Hepatocyte (in vitro differentiated cells): ENCODE measurements around the gene OTUD5. TPM values are rescaled to one million over a fixed set of nuclear protein-coding genes. Genes with fewer than 3 reads are reported as not detected.

ENCODE experiments used
- DNase-seq: peaks from one replicate; pipeline ENCODE4 v3.0.0-alpha.2; 2016; ENCODE audit warnings: low spot score
- H2AFZ ChIP-seq: fragments of 200-600 bp; sonication (generic); 2 replicates; pipeline ENCODE4 v1.6.0; 2016; ENCODE audit warnings: antibody characterized with exemption, mild to moderate bottlenecking
- H3K27ac ChIP-seq: fragments of 200-600 bp; sonication (generic); 2 replicates; pipeline ENCODE4 v1.5.1; 2016; ENCODE audit warnings: mild to moderate bottlenecking
- H3K27me3 ChIP-seq: fragments of 200-600 bp; sonication (generic); 2 replicates; pipeline ENCODE4 v1.6.1; 2016
- H3K36me3 ChIP-seq: fragments of 200-600 bp; sonication (generic); replicated peaks from 2 replicates; pipeline ENCODE4 v1.5.1; 2016; ENCODE audit warnings: low read depth; ENCODE audit not compliant: insufficient read depth
- H3K4me1 ChIP-seq: fragments of 200-600 bp; sonication (generic); 2 replicates; pipeline ENCODE4 v1.5.1; 2016; ENCODE audit warnings: mild to moderate bottlenecking, moderate library complexity; ENCODE audit not compliant: insufficient read depth
- H3K4me2 ChIP-seq: fragments of 200-600 bp; sonication (generic); 2 replicates; pipeline ENCODE4 v1.6.0; 2016
- H3K4me3 ChIP-seq: fragments of 200-600 bp; sonication (generic); 2 replicates; pipeline ENCODE4 v1.5.1; 2016; ENCODE audit warnings: mild to moderate bottlenecking
- H3K79me2 ChIP-seq: fragments of 200-600 bp; sonication (generic); 2 replicates; pipeline ENCODE4 v1.6.0; 2017; ENCODE audit warnings: mild to moderate bottlenecking
- H3K9me2 ChIP-seq: fragments of 200-600 bp; sonication (generic); replicated peaks from 2 replicates; pipeline ENCODE4 v1.6.0; 2017; ENCODE audit warnings: mild to moderate bottlenecking; ENCODE audit not compliant: insufficient read depth
- H3K9me3 ChIP-seq: fragments of 200-600 bp; sonication (generic); 2 replicates; pipeline ENCODE4 v1.5.1; 2016; ENCODE audit warnings: low read depth, mild to moderate bottlenecking
- H4K20me1 ChIP-seq: fragments of 200-600 bp; sonication (generic); 2 replicates; pipeline ENCODE4 v1.6.0; 2016; ENCODE audit warnings: mild to moderate bottlenecking; ENCODE audit not compliant: insufficient read depth, poor library complexity, severe bottlenecking
- EZH2 ChIP-seq: fragments of 200-600 bp; sonication (generic); IDR thresholded peaks from 2 replicates; pipeline ENCODE4 v1.6.1; 2016; ENCODE audit warnings: antibody characterized with exemption, mild to moderate bottlenecking, borderline replicate concordance
- EZH2phosphoT487 ChIP-seq: fragments of 200-600 bp; sonication (generic); IDR thresholded peaks from one replicate; pipeline ENCODE4 v1.6.1; 2018; ENCODE audit warnings: antibody characterized with exemption, mild to moderate bottlenecking, low read depth, moderate library complexity; ENCODE audit not compliant: unreplicated experiment, severe bottlenecking
- WGBS: methylation state at CpG from one replicate; pipeline ENCODE4 v1.1.6; 2016; ENCODE audit warnings: low lambda C conversion rate; ENCODE audit errors: missing lambda C conversion rate; 5-methylcytosine and 5-hydroxymethylcytosine counted together
- polyA plus RNA-seq: library from polyadenylated mRNA; unstranded; fragments of >200 nt; fragmentation: Nextera tagmentation; extraction: Ambion mirVana; gene quantifications from 2 replicates; pipeline ENCODE4 v1.2.1, GENCODE V29; 2016
- total RNA-seq: library from RNA; depleted of rRNA; stranded (reverse); fragments of >200 nt; gene quantifications from 2 replicates; pipeline ENCODE4 v1.2.3, GENCODE V29; 2014
- TF ChIP-seq, protein P1 (sequence below): fragments of 200-600 bp; sonication (generic); IDR thresholded peaks from 2 replicates; pipeline ENCODE4 v1.5.1; 2016; ENCODE audit warnings: antibody characterized with exemption, mild to moderate bottlenecking; ENCODE audit not compliant: poor library complexity

Gene OTUD5
- total and polyA plus RNA-seq, 2 experiments from 2014 or later = 32.5 to 51.2 TPM

DNA sequence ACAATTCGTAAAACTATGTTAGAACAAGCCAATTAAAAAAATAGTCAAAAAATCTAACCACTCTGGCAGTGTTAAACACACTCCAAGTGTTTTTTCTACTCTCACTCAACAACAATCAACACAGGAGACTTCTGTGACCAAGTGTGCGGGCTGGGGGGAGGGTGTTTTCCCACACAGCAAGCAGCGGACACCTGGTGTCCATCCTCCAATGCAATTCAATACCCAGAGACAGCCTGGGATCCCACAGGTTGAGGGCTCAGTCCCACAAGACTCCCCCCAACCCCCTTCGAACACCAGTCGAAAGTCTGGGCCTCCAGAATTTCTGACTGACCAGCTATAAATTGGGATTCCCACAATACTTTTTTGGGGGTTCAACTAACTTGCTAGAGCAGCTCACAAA, 30.3 kb downstream of the OTUD5 start:
- no peaks in the 10 kb centered on the region for H3K9me3 ChIP-seq

DNA sequence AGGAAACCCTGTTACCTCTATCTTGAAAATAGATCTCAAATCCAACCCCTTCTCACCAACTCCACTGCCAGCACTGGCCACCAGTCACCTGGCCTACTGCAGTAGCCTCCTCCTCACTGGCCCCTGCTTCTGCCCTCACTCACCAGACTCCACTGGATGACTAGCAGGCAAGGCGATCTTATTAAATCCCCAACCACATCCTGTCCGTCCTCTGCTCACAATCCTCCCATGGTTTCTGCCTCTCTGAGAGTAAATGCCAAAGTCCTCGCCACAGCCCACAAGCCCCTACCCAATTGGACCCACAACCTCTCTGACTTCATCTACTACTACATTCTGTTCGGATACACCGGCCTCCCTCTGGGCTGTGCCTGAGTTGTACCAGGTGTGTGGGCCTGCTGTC, 33.1 kb downstream of the OTUD5 start:
- H4K20me1 ChIP-seq = no peaks in the 10 kb centered on the region
- DNase-seq = no peak
- H3K27ac ChIP-seq = no peak overlapping the region
- no peaks in the 10 kb centered on the region for H3K9me2 ChIP-seq
- H3K36me3 ChIP-seq = no peaks in the 10 kb centered on the region
- TF ChIP-seq, protein P1, sequence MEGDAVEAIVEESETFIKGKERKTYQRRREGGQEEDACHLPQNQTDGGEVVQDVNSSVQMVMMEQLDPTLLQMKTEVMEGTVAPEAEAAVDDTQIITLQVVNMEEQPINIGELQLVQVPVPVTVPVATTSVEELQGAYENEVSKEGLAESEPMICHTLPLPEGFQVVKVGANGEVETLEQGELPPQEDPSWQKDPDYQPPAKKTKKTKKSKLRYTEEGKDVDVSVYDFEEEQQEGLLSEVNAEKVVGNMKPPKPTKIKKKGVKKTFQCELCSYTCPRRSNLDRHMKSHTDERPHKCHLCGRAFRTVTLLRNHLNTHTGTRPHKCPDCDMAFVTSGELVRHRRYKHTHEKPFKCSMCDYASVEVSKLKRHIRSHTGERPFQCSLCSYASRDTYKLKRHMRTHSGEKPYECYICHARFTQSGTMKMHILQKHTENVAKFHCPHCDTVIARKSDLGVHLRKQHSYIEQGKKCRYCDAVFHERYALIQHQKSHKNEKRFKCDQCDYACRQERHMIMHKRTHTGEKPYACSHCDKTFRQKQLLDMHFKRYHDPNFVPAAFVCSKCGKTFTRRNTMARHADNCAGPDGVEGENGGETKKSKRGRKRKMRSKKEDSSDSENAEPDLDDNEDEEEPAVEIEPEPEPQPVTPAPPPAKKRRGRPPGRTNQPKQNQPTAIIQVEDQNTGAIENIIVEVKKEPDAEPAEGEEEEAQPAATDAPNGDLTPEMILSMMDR = no peak
- no peak for TF ChIP-seq EZH2phosphoT487
- no peak for TF ChIP-seq EZH2
- no peak overlapping the region for H3K4me3 ChIP-seq
- H3K4me1 ChIP-seq = no peaks in the 10 kb centered on the region
- H3K9me3 ChIP-seq = no peaks in the 10 kb centered on the region
- no peak overlapping the region for H2AFZ ChIP-seq
- no peaks in the 10 kb centered on the region for H3K27me3 ChIP-seq
- no peak overlapping the region for H3K4me2 ChIP-seq
- no peaks in the 10 kb centered on the region for H3K79me2 ChIP-seq
- 93% methylated on average over 5 of the region's 5 CpGs for WGBS

More for the DNA sequence above, 30.3 kb downstream of the OTUD5 start:
- no peak overlapping the region for H2AFZ ChIP-seq
- TF ChIP-seq, protein P1 = no peak
- TF ChIP-seq EZH2phosphoT487 (no peak), EZH2 (no peak)
- H3K4me1 ChIP-seq = no peaks in the 10 kb centered on the region
- no peak overlapping the region for H3K4me2 ChIP-seq
- no peak overlapping the region for H3K4me3 ChIP-seq
- H3K27ac ChIP-seq = no peak overlapping the region
- H3K27me3 ChIP-seq = no peaks in the 10 kb centered on the region
- H3K79me2 ChIP-seq = no peaks in the 10 kb centered on the region
- H3K9me2 ChIP-seq = no peaks in the 10 kb centered on the region
- 74% methylated on average over 5 of the region's 5 CpGs for WGBS
- no peak for DNase-seq
- H4K20me1 ChIP-seq = no peaks in the 10 kb centered on the region
- H3K36me3 ChIP-seq = no peaks in the 10 kb centered on the region

DNA sequence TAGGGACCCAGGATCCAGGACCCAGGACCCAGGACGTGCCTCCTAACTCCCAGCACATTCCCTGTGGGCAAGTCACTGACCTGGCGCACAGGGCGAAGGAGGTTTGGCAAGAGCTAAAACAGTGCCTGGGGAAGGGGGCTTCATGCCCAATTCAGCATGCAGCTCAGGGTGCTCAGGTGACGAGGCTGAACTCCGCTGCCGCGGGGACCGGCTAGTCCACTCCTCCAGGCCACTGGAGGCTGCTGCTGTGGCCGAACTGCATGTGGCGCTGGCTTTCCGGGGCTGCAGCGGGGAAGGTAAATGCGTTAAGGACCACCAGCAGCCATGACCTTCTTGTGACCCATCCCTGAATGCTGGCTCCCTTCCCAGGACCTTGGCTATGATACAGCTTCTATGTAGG, 33.6 kb downstream of the OTUD5 start:
- Histone ChIP-seq H3K27me3 (no peaks in the 10 kb centered on the region), H2AFZ (no peak overlapping the region)
- no peak for TF ChIP-seq EZH2
- no peak for TF ChIP-seq EZH2phosphoT487
- TF ChIP-seq, protein P1 = no peak

DNA sequence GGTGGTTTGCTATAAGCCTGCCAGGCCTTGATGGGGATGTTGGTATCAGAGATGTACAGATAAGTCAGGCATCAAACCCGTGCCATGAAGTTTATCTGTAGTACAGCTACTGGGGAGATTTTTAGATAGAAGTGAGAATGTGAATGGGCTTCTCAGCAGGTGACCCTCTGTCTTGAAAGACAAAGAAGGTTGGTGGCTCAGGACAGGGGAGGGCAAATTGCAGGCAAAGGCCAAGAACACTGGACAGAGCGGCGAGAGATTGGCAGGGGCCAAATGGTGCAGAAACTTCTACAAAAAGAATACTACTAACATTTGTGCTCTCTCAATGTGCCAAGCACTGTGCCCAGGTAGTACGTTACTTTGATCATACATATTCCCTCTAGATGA, 36.7 kb downstream of the OTUD5 start:
- Histone ChIP-seq H3K9me3 (no peaks in the 10 kb centered on the region), H3K27ac (no peak overlapping the region), H3K4me3 (no peak overlapping the region), H3K4me2 (no peak overlapping the region), H3K9me2 (no peaks in the 10 kb centered on the region), H3K27me3 (no peaks in the 10 kb centered on the region), H2AFZ (no peak overlapping the region), H3K79me2 (no peaks in the 10 kb centered on the region), H3K36me3 (no peaks in the 10 kb centered on the region), H4K20me1 (no peaks in the 10 kb centered on the region), H3K4me1 (no peaks in the 10 kb centered on the region)
- TF ChIP-seq EZH2phosphoT487 (no peak), EZH2 (no peak)
- TF ChIP-seq, protein P1 = no peak
- WGBS = 74% methylated on average over 4 of the region's 4 CpGs
- no peak for DNase-seq

More for the DNA sequence above, 33.6 kb downstream of the OTUD5 start:
- Histone ChIP-seq H3K79me2 (no peaks in the 10 kb centered on the region), H3K9me3 (no peaks in the 10 kb centered on the region), H3K9me2 (no peaks in the 10 kb centered on the region), H3K4me3 (no peak overlapping the region), H3K27ac (no peak overlapping the region), H3K36me3 (no peaks in the 10 kb centered on the region), H4K20me1 (no peaks in the 10 kb centered on the region), H3K4me2 (no peak overlapping the region), H3K4me1 (no peaks in the 10 kb centered on the region)
- DNase-seq = no peak
- 95% methylated on average over 13 of the region's 13 CpGs for WGBS
